NK-92 (cell line): ENCODE measurements around the gene AGXT2.
"Not testable (repeated sequence)": the region's sequence is repeated elsewhere in the genome, so short reads cannot be mapped to it uniquely, and the experiment has no call there.

ENCODE experiments used
- DNase-seq: peaks from one replicate; lab custom pipeline; 2025; ENCODE audit not compliant: unreplicated experiment; lab: John Stamatoyannopoulos, UW

AGXT2 gene

DNA sequence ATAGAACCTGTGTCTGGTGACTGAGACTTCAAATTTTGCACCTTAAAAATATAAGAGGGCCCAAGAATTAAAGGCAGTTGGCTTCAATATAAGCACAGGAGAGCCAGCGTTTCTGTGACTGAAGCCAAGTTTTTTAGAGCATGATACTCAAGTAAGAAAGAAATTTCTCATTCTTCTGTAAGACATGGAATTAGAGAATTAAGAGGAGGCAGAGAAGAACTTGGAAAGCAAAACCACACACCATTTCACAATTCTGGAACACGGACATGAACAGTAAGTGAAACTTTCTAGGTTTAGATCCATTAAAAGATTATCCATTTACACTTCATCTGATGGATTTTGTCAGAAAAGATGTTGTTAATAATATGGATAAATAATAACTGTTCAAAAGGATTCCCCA lies 8.9 kb upstream of the AGXT2 start:
- no peak for DNase-seq

DNA sequence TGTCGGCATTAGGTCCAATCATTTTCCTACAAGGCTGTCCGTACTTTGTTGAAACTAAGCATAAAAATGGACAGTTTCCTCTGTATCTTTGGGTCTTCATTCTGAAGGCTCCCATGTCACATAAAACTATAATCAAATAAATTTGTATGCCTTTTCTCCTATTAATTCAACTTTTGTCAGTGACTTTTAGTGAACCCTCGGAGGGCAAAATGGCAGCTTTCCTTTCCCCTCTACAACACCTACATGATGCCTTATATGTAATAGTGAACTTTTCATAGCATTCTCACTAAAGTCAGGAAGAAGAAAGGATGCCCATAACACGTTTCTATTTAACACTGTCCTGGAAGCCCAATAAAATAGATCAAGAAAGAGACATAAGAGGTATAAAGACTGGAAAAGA lies 5.1 kb upstream of the AGXT2 start:
- DNase-seq: no peak

DNA sequence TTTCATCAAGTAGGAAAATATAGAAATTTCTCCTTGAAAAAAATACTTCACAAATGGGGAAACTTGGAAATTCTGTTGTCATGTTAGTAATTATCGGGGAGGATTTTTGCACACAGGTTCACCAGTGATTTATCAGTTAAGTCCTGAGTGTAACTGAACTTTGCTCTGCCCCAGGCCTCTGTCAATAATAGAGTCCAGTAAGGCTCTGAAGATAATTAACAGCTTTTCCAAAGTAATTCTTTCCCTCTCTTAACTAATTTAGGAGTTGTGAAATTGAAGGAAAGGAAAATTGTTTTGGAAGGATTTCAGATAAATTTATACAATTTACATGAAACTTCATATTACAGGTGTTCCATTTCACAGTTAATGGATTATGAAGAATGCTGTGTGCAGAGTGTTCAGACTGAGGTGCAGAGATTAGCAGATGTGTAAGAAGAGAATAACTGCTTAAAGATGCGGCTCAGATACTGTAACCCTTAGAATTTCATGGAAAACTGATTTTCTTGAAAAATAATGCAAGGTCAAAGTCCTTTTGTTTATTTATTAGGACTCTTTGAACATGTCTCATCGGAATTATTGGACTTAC lies 2.9 kb upstream of the AGXT2 start:
- DNase-seq: no peak

DNA sequence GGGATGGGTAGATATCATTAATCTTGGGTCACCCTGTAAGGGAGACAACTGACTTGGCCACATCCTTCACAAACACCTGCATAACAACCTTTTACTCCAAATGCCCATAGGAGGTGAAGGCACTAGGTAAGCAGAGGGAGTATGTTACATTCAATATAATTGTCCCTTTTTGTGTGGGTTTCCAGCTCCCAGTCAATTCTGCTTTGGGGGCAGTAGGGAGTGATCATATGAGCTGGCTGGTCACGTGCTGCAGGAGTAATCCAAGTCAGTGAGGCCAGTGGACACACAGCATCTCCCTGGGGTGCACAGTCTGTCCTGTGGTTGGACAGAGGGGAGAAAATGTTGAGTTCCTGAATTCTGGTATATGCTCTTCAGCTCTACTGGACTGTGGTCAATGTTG lies 1.2 kb upstream of the AGXT2 start:
- no peak for DNase-seq

DNA sequence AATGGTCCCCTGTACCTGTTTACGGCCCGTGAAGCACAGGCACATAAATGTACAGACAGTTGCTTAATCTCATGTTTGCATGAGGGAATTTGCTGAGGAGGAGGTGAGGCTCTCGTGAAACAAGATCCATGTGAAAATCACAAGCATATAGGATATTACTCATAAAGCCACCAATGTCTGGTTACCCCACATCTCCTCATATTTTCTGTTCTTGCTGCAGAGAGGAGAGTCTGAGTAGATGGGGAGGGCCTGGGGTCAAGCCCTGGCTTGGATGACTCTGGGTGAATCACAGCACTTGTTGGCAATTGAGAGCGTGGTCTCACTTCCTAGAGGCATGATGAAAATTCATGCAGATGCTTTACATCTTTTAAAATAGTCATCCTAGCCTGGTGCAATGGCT lies 975 bp downstream of the AGXT2 start:
- DNase-seq: no peak

DNA sequence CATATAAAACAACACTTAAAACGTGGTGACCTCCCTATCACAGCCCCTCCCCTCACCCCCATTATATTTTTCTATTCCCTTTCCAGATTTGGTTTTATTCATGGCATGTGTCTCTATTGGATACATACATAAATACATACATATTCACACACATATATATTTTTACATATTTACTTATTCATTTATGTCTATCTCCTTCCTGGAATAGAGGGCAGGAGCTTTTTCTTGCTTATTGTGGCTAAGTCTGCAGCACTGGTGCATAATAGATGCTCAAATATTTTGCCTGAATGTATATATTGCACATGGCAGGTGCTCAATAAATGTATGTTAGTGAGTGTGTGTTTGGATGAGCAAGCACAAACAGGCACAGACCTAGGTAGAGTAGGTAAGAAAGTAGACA lies 2.5 kb downstream of the AGXT2 start:
- no peak for DNase-seq

DNA sequence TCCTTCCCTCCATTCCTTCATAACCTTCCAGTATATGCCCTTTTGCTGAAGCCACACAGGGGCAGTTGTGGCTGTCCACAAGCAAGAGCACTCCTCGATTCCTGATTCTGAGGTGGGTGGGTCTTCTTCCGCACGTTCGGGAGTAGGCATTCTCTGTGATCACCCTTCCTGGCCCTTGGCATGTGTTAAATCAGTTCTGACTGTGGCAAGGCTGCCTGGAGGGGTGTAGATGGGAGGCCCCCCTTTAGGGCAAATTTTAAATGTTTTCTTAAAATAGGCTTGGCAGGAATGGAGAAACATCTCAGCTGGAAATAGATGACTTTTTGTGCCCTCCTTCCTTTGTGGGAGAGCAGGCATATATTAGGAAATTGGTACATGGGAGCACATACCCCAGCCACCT lies 3.1 kb downstream of the AGXT2 start:
- DNase-seq: no peak

DNA sequence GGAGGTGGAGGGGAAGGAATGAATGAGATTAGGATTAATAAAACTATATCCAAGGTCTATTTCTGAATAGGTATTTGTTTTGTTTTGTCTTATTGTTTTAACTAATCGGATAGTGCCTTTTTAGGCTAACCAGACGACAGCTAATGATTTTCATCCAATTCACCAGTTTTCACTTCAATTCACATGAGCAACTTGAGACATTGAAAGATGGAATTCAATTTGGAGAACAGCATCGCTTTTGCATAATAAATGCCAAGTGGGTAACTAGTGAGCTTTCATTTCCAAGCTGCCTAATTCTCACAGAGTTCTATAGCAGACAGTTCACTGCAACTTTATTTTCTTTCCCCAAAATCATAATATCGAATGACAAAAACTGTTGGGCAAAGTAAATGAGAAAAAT lies 5.0 kb downstream of the AGXT2 start:
- no peak for DNase-seq

DNA sequence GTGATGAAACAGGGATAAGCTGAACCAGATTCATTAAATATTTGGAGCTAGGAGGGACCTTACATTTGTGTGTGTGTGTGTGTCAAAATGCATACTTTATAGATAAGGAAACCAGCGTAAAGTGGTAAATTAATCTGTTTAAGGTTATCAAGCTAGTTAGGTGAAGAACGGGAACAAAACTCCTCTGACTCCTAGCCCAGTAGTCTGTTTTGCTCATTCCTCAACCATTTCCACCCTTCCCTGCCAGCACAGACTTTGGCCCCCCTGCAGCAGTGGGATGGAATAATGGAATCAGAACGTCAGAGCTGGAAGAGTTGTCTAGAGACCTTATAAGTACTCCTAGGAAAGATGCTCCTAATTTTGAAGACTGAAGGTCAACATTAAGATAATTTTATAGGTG lies 6.5 kb downstream of the AGXT2 start:
- no peak for DNase-seq

DNA sequence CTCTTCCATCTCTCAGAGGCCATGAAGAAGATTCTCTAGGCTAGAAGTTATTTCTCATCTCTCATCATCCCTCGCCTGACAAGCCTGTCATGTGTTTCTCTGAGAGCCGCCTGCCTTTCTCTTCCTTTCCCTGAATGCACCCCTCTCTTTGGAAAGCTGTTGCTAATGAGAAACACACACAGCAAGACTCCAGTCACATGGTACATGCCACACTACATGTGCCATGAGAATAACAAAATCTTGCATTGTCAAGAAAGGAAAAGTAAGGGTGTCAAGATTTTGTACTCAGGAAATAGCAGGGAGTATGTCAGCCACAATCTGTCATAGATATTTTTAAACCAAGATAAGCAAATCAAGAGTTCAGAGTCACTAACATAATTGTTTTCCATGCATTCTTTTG lies 8.9 kb downstream of the AGXT2 start:
- no peak for DNase-seq

DNA sequence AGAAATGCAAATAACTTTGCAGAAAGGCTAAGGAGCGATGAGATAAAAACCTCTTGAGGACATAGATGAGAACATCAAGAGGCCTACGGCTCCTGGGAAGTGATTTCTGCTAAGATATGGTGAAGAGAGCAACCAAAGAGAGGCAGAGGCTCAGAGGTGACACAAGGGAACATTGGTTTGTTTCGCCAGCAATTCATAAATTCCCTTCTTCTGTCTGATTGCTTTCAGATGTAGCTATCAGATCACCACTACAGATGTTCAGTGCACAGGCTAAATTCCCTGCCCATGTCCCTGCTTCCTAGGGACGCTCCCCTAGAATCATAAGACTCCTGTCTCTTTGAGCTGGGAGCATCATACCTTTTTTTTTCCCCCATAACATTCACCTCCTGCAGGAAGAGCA lies 11.2 kb downstream of the AGXT2 start:
- DNase-seq: no peak

DNA sequence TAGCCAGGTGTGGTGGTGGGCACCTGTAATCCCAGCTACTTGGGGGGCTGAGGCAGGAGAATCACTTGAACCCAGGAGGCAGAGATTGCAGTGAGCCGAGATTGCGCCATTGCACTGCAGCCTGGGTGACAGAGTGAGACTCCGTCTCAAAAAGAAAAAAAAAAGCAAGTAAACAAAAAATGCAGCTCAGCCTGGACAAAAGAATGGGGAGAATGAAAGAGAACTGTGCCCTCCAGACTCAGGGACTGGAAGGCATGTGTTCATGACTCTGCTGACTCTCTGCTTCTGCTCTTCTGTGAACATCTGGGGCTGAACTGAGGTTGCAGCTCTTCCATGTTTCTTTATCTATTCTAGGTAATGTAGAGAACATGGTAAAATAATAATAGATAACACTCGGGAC lies 11.8 kb downstream of the AGXT2 start:
- not testable (repeated sequence) for DNase-seq

DNA sequence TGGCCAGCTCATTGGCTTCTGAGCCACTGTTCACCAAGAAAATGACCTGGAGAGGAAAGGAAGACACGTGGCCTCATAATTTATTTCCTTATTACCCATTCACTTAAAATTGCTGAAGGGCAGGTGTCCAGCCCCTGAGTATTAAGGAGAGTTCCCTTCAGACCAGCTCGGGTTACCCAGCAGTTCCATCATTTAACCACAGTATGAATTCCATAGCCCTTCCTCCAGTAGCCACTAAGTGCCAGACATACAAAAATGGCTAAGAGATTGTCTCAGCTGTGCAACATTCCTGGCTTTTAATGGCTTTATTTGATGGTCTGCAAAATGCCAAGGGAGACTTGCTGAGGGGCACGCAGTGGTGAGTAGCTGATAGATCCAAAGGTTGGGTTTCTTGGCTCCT lies 12.5 kb downstream of the AGXT2 start:
- DNase-seq: no peak

DNA sequence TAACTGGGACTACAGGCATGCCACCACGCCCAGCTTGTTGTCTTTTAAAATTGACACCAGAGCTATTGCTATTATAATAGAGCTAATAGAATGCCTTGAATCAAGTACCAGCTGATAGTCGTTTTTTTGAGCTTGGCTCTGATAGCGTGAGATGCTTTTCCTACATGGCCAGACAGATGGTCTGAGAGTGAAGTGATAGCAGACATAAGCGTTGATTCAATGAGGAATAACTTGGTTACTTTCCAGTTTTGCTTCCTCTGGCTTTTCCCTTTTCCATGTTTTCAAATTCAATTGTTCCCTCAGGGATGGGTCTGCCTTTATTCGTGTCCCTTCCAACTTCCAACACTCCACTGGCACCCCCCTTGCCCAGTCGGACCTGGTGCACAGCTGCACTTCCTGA lies 15.4 kb downstream of the AGXT2 start:
- DNase-seq: no peak

DNA sequence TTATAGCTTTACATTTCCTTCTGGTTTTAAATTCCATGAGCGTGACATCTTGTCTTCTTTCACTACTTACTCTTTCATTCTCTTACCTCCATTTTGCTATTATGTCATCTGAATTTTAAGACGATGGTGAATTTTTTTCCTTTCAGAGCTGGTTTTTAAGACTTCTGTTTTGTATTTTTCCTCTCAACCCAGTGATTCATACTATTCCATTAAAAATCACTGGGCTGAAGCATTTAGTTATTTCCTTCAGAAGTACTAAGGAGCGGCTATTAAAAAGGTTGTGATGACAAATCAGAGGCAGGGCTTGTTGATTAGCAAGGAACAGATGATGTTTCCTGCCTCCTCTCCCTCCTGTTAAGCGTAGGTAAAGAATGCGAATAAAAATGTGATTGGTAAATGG lies 16.5 kb downstream of the AGXT2 start:
- DNase-seq: no peak

DNA sequence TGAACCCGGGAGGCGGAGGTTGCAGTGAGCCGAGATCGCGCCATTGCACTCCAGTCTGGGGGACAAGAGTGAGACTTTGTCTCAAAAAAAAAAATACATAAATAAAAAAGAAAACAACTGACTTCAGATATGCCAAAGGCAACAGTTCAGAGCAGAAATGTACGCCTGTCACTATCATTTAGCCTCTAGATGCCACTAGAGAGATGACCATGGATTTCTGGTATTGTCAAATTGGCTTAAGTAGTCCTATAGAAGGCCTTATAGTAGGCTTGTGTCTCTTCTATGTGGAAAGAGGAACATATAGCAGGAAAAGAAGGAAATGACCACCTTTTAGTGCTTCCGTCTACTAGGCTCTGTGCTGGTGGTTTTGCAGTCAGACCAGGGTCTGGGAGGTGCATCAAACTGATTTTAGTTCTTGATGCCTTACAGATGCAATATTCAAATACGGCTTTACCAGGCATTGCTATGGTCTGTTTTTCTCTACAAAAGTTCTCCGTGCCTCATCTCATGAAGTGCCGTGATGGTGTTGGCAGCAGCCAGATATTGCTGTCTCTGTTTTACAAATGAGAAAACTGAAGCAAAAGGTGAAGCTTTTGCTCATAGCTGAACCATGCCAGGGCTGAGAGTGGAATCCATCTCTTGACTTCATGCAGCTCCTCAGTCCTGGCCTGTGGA lies 17.2 kb downstream of the AGXT2 start:
- no peak for DNase-seq

DNA sequence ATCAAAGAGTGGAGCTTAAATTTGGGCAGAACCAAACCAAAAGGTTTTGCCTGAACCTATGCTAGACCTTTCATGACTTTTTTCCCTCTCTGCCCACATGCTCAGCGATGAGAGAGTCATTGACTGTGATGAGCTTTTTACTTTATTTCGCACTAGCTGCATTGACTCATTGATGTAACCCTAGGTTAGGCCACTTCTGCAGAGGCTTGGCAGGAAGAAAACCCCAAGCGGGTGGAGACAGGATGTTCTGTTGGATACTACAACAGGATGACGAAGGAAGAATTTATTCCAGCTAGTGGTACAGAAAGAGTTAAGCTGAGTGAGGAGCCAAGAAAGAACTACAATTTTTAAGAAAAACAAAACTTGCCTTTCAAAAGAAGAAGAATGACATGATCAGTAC lies 18.4 kb downstream of the AGXT2 start:
- DNase-seq: no peak

DNA sequence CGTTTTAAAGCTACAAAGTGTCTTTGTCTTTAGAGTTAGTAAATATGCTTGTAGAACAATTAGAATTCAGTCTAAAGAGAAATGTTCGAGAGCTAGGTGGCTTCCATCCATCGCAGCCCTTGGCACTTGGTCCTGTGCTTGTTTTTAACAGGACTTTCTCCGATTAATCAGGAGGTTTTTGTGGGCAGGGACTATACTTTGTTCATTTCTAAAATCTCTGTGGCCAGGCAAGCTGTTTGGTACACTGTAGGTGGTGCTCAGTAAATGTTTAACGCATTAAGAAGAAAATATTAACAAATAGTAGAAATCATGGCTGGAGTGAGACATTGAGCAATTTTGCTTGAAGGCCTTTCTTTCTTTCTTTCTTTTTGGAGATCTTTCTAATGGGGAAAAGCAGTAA lies 20.8 kb downstream of the AGXT2 start:
- DNase-seq: no peak

DNA sequence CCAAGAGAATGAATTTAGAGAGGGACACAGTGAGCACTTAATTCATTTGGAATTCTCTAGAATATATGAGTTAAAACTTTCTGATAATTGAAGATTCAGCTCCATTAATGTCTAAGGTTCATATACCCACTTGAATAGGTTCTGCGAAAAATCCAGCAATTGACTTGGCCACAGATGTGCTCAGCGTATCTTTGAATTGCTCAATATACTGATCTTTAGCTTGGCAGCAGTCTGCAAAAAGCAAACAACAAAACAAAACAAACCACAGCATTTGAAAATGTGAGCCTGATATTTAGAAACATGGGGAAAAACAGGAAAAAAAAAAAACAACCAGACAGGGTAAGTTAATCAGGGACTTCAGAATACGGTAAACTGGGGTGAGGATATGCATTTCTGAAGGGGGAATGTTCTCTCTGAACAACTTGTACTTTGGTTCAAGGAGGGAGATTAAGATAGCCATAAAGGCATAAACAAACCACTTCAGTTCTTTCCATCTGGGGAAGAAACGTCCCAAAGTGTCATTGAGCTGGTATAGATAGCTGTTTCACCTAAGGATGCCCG lies 21.4 kb downstream of the AGXT2 start:
- DNase-seq: no peak

DNA sequence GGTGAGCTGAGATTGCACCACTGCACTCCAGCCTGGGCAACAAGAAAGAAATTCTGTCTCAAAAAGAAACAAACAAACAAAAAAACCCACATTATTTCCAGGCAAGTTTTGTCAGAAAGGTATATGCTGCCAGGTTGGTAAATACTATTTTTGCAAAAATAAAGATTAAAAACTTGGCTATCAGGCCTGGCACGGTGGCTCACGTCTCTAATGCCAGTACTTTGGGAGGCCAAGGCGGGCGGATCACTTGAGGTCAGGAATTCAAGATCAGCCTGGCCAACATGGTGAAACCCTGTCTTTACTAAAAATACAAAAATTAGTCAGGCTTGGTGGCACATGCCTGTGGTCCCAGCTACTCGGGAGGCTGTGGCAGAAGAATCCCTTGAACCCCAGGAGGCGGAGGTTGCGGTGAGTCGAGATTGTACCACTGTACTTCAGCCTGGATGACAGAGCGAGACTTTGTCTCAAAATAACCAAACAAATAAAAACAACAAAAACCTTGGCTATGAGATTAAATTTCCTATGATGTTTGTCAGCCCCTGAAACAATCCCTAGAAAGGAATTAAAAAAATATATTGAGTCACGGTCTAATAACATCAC lies 22.7 kb downstream of the AGXT2 start:
- DNase-seq: no peak

DNA sequence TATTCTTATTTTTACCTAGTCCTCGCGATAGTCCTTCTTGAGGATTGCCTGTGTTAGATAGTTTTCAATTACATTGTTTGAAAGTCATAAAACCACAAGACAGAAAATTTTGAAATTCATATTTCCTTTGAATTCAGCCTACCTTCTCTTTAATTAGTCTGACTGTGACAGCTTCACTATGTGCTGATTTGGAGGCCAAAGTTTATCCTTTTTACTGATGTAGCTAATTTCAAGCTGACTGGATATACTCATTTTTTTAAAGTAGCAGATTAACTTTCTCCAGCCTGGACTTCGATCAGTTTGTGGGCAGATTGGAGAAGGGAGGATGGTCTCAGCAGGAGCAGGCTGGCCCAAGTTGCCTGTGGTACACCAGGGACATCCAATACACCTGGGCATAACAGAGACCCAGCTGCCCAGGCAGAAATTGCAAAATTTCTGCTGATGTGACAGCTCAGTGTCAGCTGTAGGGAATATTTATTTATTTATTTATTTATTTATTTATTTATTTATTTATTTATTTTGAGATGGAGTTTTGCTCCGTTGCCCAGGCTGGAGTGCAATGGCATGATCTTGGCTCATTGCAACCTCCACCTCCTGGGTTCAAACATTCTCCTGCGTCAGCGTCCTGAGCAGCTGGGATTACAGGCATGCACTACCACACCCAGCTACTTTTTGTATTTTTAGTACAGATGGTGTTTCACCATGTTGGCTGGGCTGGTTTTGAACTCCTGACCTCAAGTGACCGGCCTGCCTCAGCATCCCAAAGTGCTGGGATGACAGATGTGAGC lies 24.2 kb downstream of the AGXT2 start:
- DNase-seq: no peak
